Type B pancreatic cell (in vitro differentiated cells): ENCODE results near the gene AMH. TPM values are rescaled to one million over a fixed set of nuclear protein-coding genes. Genes with fewer than 3 reads are reported as not detected.

Experiments
- DNase-seq: peaks from one replicate; pipeline ENCODE4 v3.0.0; 2021; ENCODE audit warnings: mixed read lengths; ENCODE audit not compliant: unreplicated experiment; ENCODE audit errors: extremely low spot score
- H3K27ac Mint-ChIP-seq: 2 replicates; pipeline ENCODE4 v1.8.0; 2021; ENCODE audit warnings: mild to moderate bottlenecking, mixed read lengths
- H3K27me3 Mint-ChIP-seq: 2 replicates; pipeline ENCODE4 v1.8.0; 2021; ENCODE audit warnings: mixed read lengths
- H3K36me3 Mint-ChIP-seq: 2 replicates; pipeline ENCODE4 v1.8.0; 2021; ENCODE audit warnings: mixed read lengths
- H3K4me1 Mint-ChIP-seq: one replicate; pipeline ENCODE4 v1.8.0; 2021; ENCODE audit warnings: mixed read lengths; ENCODE audit not compliant: unreplicated experiment
- H3K4me3 Mint-ChIP-seq: 2 replicates; pipeline ENCODE4 v1.8.0; 2021; ENCODE audit warnings: mild to moderate bottlenecking, mixed read lengths
- H3K9me3 Mint-ChIP-seq: 2 replicates; pipeline ENCODE4 v1.8.0; 2021; ENCODE audit warnings: mixed read lengths
- CTCF ChIP-seq: fragments of 200-600 bp; sonication (generic); conservative IDR thresholded peaks from 2 replicates; pipeline ENCODE4 v1.5.0; 2021; ENCODE audit warnings: antibody characterized with exemption, mild to moderate bottlenecking
- total RNA-seq: library from RNA; stranded (reverse); gene quantifications from 2 replicates; pipeline ENCODE4 v1.2.1, GENCODE V29; 2021; ENCODE audit warnings: low replicate concordance

The AMH gene
- total RNA-seq, 1 donor from 2014 or later = 49.5 TPM

- Mint-ChIP-seq H3K4me3 (peak overlapping the region; percentile 90), H3K36me3 (peaks cover 14% of the 10 kb centered on the region), H3K4me1 (peaks cover 22% of the 10 kb centered on the region), H3K27ac (no peak overlapping the region), H3K27me3 (no peaks in the 10 kb centered on the region), H3K9me3 (no peaks in the 10 kb centered on the region)
- no peak for TF ChIP-seq CTCF
- no peak for DNase-seq
Measured at GRCh38 chr19:2270157-2270422, 21.0 kb downstream of the AMH start.

GRCh38 chr19:2270423-2271233 is 21.5 kb downstream of the AMH start:
- Mint-ChIP-seq H3K36me3 (peaks cover 15% of the 10 kb centered on the region), H3K4me1 (peaks cover 24% of the 10 kb centered on the region), H3K9me3 (no peaks in the 10 kb centered on the region), H3K27ac (no peak overlapping the region), H3K27me3 (no peaks in the 10 kb centered on the region), H3K4me3 (peak overlapping the region; percentile 91)
- peak; percentile 76 for DNase-seq
- TF ChIP-seq CTCF = no peak

GRCh38 chr19:2271234-2272103 is 22.3 kb downstream of the AMH start:
- Mint-ChIP-seq H3K27ac (peak overlapping the region; percentile 93), H3K27me3 (no peaks in the 10 kb centered on the region), H3K36me3 (peaks cover 15% of the 10 kb centered on the region), H3K9me3 (no peaks in the 10 kb centered on the region), H3K4me1 (peaks cover 21% of the 10 kb centered on the region), H3K4me3 (peak overlapping the region; percentile 91)
- TF ChIP-seq CTCF = no peak
- DNase-seq = no peak

GRCh38 chr19:2273356-2274184 is 24.4 kb downstream of the AMH start:
- Mint-ChIP-seq H3K36me3 (peaks cover 15% of the 10 kb centered on the region), H3K27me3 (no peaks in the 10 kb centered on the region), H3K4me3 (peak overlapping the region; percentile 79), H3K9me3 (no peaks in the 10 kb centered on the region), H3K27ac (peak overlapping the region; percentile 82), H3K4me1 (peaks cover 17% of the 10 kb centered on the region)
- peak; percentile 100 for TF ChIP-seq CTCF
- DNase-seq = peak; percentile 91

- no peak for TF ChIP-seq CTCF
- H3K27me3 Mint-ChIP-seq = no peaks in the 10 kb centered on the region
- no peaks in the 10 kb centered on the region for H3K9me3 Mint-ChIP-seq
- H3K36me3 Mint-ChIP-seq = peaks cover 15% of the 10 kb centered on the region
- H3K4me3 Mint-ChIP-seq = peak overlapping the region; percentile 70
- peak overlapping the region; percentile 82 for H3K27ac Mint-ChIP-seq
- H3K4me1 Mint-ChIP-seq = peaks cover 17% of the 10 kb centered on the region
- no peak for DNase-seq
Measured at GRCh38 chr19:2274185-2274711, 25.1 kb downstream of the AMH start.
